ENCODE results near the gene SLC38A8.

- TF ChIP-seq CTCF (IDR thresholded peaks at IDR 0.05) (no peak), EP300 (IDR thresholded peaks at IDR 0.05) (no peak)
Measured at GRCh38 chr16:84059946-84060901, 17.6 kb upstream of the SLC38A8 start.
